HG03045 (cell line): ENCODE results near the gene CNOT4.

Source experiments
- ATAC-seq: cut with Tn5 transposase; IDR thresholded peaks from one replicate; pipeline ENCODE4 v1.9.1; 2021; ENCODE audit warnings: mild to moderate bottlenecking, moderate library complexity; ENCODE audit not compliant: unreplicated experiment

CNOT4 gene

GRCh38 chr7:135405969-135406368 lies 103.9 kb downstream of the CNOT4 start:
- no peak for ATAC-seq

- no peak for ATAC-seq
Measured at GRCh38 chr7:135403302-135403701, 106.6 kb downstream of the CNOT4 start.

- ATAC-seq, result no peak
Measured at GRCh38 chr7:135397689-135398088, 112.2 kb downstream of the CNOT4 start.

- no peak for ATAC-seq
Measured at GRCh38 chr7:135392701-135393100, 117.2 kb downstream of the CNOT4 start.

- ATAC-seq, result no peak
Measured at GRCh38 chr7:135391514-135391913, 118.4 kb downstream of the CNOT4 start.

GRCh38 chr7:135390829-135391228 lies 119.1 kb downstream of the CNOT4 start:
- ATAC-seq, result no peak

GRCh38 chr7:135389971-135390370 lies 119.9 kb downstream of the CNOT4 start:
- no peak for ATAC-seq

GRCh38 chr7:135388616-135389015 lies 121.3 kb downstream of the CNOT4 start:
- ATAC-seq, result no peak

- no peak for ATAC-seq
Measured at GRCh38 chr7:135386776-135387175, 123.1 kb downstream of the CNOT4 start.

GRCh38 chr7:135386181-135386580 lies 123.7 kb downstream of the CNOT4 start:
- ATAC-seq, result no peak

- no peak for ATAC-seq
Measured at GRCh38 chr7:135385209-135385608, 124.7 kb downstream of the CNOT4 start.

GRCh38 chr7:135383525-135384175 lies 126.3 kb downstream of the CNOT4 start:
- ATAC-seq, result no peak

GRCh38 chr7:135382173-135382572 lies 127.7 kb downstream of the CNOT4 start:
- ATAC-seq, result no peak

- ATAC-seq, result no peak
Measured at GRCh38 chr7:135381369-135381768, 128.5 kb downstream of the CNOT4 start.

GRCh38 chr7:135380351-135380750 lies 129.6 kb downstream of the CNOT4 start:
- no peak for ATAC-seq

GRCh38 chr7:135377171-135377570 lies 132.7 kb downstream of the CNOT4 start:
- ATAC-seq, result no peak

- ATAC-seq, result no peak
Measured at GRCh38 chr7:135375908-135376699, 133.8 kb downstream of the CNOT4 start.

GRCh38 chr7:135374736-135375135 lies 135.2 kb downstream of the CNOT4 start:
- no peak for ATAC-seq

- no peak for ATAC-seq
Measured at GRCh38 chr7:135372222-135372621, 137.7 kb downstream of the CNOT4 start.

GRCh38 chr7:135370656-135371055 lies 139.2 kb downstream of the CNOT4 start:
- no peak for ATAC-seq

- ATAC-seq, result no peak
Measured at GRCh38 chr7:135369405-135369804, 140.5 kb downstream of the CNOT4 start.

- no peak for ATAC-seq
Measured at GRCh38 chr7:135368416-135369186, 141.3 kb downstream of the CNOT4 start.
